GM21360 (cell line): ENCODE data around the gene POMT1.
"Not testable (repeated sequence)": the region's sequence is repeated elsewhere in the genome, so short reads cannot be mapped to it uniquely, and the experiment has no call there.

ENCODE experiments used
- ATAC-seq: cut with Tn5 transposase; IDR thresholded peaks from one replicate; pipeline ENCODE4 v1.9.1; 2021; ENCODE audit warnings: mild to moderate bottlenecking, moderate library complexity; ENCODE audit not compliant: unreplicated experiment

POMT1 gene

DNA sequence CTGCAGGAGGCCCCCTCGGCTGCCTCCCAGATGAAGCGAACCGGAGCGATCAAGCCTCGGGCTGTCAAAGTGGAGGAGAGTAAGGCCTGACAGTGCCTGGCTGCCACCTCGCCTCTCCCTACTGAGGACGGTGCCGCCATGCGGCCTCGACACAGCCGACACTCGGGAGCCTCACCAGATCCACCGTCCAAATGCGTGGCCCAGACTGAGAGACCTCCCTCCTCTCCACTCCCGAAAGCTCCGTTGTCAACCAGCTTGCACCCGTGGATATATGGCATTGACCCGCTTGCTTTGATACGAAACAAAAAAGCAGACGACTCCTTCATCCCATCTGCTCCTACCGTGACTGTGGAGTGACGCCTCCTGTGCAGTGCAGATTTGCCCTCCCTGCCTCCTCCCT lies 6.9 kb upstream of the POMT1 start:
- no peak for ATAC-seq

DNA sequence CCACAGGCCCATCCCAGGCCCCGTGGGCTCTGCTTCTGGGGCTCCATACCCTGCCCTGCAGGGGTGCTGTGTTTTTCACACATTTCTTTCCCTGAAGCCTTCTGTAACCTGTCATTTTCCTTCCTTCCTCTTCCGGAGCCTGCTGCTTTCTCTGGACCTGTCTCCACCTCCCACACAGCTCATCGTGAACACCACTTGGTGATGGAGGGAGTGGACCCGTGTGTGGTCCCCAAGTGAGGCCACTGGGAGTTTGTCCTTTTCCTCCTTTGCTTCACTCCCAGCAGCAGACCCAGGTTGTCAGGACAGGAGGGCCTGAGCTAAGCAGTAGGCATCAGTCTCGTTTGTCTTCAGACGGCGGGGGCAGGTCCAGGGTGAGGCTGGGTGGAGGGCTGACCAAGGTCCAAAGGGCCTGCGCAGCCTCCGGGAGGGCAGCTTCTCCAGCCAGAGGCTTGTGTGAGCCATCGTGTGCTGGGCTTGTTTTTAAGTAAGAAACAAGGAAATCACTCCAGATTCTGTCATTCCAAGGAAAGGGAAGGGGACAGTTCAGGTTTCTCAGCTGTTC lies 5.8 kb upstream of the POMT1 start:
- no peak for ATAC-seq

DNA sequence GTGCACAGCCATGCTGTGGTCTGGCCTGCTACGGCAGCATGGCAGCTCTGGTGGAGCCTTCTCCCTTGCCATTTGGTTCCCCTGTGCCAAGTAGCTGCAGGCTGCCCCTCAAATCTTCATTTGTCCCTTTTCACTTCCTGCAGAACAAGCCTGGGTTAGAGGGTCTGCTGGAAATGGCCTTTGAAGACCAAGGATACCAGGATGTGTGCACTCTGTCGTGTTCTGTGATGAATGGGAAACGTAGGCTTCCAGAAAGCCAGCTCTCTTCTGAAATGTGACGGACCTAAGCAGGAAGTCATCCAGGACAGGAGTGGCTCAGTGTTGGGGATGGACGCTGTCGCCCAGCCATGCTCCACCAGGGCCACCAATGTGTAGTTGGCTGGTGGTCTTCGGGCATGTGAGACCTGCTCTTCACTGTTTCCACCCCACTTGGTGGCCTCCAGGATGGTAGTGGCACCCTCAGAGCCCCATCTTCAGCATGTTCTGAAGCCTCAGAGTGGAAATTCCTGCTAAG lies 3.4 kb upstream of the POMT1 start:
- ATAC-seq, result no peak

DNA sequence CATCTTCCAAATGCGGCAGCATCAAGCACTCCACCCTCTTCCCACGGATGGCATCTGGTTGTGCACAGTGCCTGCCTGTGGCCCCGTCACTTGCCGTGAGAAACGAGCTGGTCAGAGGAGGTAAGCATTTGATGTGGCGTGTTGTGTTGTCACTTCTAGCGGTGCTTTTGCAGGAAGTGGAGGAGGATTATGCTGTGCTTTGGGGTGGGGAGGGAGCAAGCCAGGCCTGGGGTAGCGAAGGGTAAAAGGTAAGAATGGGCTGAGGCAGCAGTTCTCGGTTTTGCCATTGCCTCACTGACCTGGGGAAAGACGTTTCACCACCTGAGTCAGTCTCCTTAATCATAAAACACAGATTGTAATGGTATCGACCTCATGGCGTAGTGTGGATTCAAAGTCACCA lies 2.3 kb upstream of the POMT1 start:
- no peak for ATAC-seq

GRCh38 chr9:131500939-131501541 lies 1.7 kb upstream of the POMT1 start:
- no peak for ATAC-seq

GRCh38 chr9:131503626-131504465 lies 1.1 kb downstream of the POMT1 start:
- ATAC-seq, result no peak

- no peak for ATAC-seq
Observed at GRCh38 chr9:131505012-131505411, 2.3 kb downstream of the POMT1 start.

DNA sequence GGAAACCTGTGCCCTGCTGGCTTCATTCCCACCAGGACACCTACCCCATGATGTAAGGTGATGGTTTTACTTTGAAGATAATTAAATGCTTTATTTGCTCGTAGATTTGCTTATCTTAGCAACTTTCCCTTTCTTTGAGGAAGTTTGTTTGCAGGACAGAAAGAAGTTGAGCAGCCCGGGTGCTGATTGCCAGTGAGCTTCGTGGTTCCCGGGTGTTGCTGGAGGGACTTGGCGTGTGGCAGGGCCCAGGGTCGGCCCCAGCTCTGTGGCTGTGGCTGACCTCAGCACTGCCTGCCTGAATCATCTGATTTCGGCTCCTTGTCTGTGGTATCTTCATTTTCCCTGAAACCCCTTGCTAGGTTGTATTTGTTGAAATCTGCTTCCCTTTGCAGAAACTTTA lies 8.7 kb downstream of the POMT1 start:
- no peak for ATAC-seq

DNA sequence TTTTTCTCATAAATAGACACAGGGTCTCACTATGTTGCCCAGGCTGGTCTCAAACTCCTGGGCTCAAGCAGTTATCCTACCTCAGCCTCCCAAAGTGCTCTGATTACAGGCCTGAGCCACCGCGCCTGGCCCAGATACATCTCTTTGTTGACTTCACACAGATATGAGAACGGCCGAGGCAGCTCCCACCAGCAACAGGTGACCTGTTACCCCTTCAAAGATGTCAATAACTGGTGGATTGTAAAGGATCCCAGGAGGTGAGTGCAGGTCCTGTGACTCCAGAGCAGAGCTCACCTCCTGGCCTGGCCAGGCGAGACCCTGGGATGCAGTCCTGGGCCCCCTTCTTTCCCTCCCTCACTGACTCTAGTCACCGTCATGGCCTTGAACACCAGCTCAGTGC lies 9.2 kb downstream of the POMT1 start:
- no peak for ATAC-seq

GRCh38 chr9:131513177-131513576 lies 10.5 kb downstream of the POMT1 start:
- no peak for ATAC-seq

GRCh38 chr9:131515559-131516031 lies 12.9 kb downstream of the POMT1 start:
- ATAC-seq, result not testable (repeated sequence)

- ATAC-seq, result no peak
Observed at GRCh38 chr9:131516100-131516499, 13.4 kb downstream of the POMT1 start.

- no peak for ATAC-seq
Observed at GRCh38 chr9:131516930-131517329, 14.2 kb downstream of the POMT1 start.

DNA sequence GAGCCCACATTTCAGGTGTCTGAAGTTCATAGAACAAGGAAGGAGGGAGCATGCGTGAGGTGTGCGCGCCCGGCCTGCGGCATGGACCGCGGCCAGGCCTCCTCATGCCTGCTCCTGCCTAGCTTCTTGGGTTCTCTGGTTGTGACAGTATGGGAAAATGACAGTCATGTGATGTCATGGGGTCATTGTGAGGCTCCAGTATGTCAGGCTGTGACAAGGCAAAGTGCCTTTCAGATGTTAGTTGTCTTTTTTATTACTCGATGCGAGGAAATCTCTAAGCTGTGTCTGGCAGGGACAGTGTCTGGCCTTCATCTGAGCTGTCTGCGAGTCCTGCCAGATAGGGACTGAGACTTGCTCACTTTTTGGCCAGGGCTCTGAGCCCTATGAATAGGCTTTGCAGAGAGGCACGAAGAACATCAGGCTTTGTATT lies 15.1 kb downstream of the POMT1 start:
- no peak for ATAC-seq

DNA sequence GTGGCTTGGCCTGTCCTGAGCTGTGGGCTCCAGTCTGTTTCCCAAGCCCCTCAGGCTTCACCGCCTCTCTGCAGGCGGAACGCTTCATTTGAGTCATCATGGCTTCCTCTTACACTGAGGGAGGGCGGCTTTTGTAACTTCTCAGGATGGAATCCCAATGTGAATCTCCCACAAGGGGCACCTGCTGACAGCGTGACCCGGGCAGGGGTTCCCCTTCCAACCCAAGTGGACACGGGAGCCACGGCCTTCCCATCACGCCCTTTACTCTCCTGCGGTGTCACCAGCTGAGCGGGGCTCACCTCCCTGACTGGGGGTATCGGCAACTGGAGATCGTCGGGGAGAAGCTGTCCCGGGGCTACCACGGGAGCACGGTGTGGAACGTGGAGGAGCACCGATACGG lies 15.8 kb downstream of the POMT1 start:
- no peak for ATAC-seq

DNA sequence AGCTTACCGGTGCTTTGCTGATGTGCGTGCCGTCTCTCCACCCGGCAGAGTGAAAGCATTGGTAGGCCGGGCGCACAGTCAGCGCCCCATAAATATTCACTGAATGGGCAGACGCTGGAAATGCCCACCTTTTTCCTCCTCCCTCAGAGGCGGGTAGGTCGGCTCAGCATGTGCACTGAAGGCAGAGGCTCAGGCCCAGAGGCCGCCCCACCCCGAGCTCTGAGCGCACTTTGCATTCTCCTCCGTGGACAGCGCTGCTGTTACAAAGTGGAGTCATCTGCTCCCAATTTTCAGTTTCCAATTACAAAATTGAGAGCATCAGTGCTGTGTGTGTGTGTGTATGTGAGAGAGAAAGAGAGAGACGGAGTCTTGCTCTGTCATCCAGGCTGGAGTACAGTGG lies 17.8 kb downstream of the POMT1 start:
- no peak for ATAC-seq

DNA sequence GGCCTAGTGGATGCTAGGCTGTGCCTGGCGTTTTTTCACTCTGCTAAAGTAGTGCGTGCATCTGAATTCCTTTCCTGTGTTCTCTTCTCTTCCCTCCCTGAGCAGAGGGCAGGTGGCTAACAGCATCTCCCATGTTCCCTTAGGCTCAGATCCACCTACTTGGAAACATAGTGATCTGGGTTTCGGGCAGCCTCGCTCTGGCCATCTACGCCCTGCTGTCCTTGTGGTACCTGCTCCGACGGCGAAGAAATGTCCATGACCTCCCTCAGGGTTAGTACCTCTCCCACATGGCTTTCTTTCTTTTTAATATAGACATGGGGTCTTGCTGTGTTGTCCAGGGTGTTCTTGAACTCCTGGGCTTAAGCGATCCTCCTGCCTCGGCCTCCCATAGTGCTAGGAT lies 18.5 kb downstream of the POMT1 start:
- no peak for ATAC-seq

DNA sequence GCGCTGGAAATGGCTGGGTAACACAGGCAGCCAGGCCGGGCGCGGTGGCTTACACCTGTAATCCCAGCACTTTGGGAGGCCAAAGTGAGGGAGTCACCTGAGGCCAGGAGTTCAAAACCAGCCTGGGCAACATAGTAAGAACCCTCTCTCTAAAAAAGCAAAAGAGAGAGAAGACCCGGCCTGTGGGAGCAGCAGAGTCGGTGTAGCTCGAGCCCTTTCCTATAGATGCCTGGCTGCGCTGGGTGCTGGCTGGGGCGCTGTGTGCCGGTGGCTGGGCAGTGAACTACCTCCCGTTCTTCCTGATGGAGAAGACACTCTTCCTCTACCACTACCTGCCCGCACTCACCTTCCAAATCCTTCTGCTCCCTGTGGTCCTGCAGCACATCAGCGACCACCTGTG lies 19.1 kb downstream of the POMT1 start:
- no peak for ATAC-seq

- ATAC-seq, result no peak
Observed at GRCh38 chr9:131522257-131523085, 19.8 kb downstream of the POMT1 start.

DNA sequence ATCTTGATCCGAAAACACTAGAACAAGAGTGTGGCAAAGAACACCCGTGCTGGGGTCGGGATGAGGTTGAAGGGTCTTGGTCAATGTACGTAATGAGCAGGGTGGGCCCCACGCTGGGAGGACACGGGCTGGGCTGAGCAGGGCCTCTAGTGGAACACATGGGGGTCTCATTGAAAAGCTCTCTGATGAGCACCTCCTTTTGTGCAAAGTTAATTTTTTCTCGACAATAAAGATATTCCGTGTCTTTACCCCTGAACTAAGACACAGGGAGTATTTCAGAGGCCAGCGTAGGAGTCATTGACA lies 20.3 kb downstream of the POMT1 start:
- ATAC-seq, result no peak
